Prostate gland (tissue), 2 donors: ENCODE data around the gene S100A16.

Experiments
- CTCF ChIP-seq, 4 experiments: fragments of 200-600 bp in 2 of 4; fragments of 450-650 bp in 2 of 4; sonication (generic) in 2 of 4; IDR thresholded peaks; 1 replicate in 3 of 4; 2 replicates in 1 of 4; pipeline ENCODE4 v1.5.1; 2016 to 2019; ENCODE audit warnings: antibody characterized with exemption in 4 of 4, mild to moderate bottlenecking in 2 of 4, moderate library complexity in 2 of 4
- POLR2A ChIP-seq: fragments of 450-650 bp; IDR thresholded peaks from one replicate; pipeline ENCODE4 v1.6.1; 2016; ENCODE audit warnings: antibody characterized with exemption, mild to moderate bottlenecking
- POLR2AphosphoS5 ChIP-seq: sonication (generic); formaldehyde crosslinking; IDR thresholded peaks from one replicate; pipeline ENCODE4 v1.6.1; 2017; ENCODE audit warnings: antibody characterized with exemption

- no peak for TF ChIP-seq CTCF (IDR thresholded peaks at IDR 0.05)
- no peak for TF ChIP-seq POLR2A
- TF ChIP-seq POLR2AphosphoS5 = no peak
Measured at GRCh38 chr1:153597206-153597605, 15.7 kb downstream of the S100A16 start.
